Type B pancreatic cell (in vitro differentiated cells): ENCODE data around the gene TAF9B. TPM values are rescaled to one million over a fixed set of nuclear protein-coding genes. Genes with fewer than 3 reads are reported as not detected.
"Not testable (repeated sequence)": the region's sequence is repeated elsewhere in the genome, so short reads cannot be mapped to it uniquely, and the experiment has no call there.

Experiments used
- DNase-seq: peaks from one replicate; pipeline ENCODE4 v3.0.0; 2021; ENCODE audit warnings: mixed read lengths; ENCODE audit not compliant: unreplicated experiment; ENCODE audit errors: extremely low spot score
- H3K27ac Mint-ChIP-seq: 2 replicates; pipeline ENCODE4 v1.8.0; 2021; ENCODE audit warnings: mild to moderate bottlenecking, mixed read lengths
- H3K27me3 Mint-ChIP-seq: 2 replicates; pipeline ENCODE4 v1.8.0; 2021; ENCODE audit warnings: mixed read lengths
- H3K36me3 Mint-ChIP-seq: 2 replicates; pipeline ENCODE4 v1.8.0; 2021; ENCODE audit warnings: mixed read lengths
- H3K4me1 Mint-ChIP-seq: one replicate; pipeline ENCODE4 v1.8.0; 2021; ENCODE audit warnings: mixed read lengths; ENCODE audit not compliant: unreplicated experiment
- H3K4me3 Mint-ChIP-seq: 2 replicates; pipeline ENCODE4 v1.8.0; 2021; ENCODE audit warnings: mild to moderate bottlenecking, mixed read lengths
- H3K9me3 Mint-ChIP-seq: 2 replicates; pipeline ENCODE4 v1.8.0; 2021; ENCODE audit warnings: mixed read lengths
- total RNA-seq: library from RNA; stranded (reverse); gene quantifications from 2 replicates; pipeline ENCODE4 v1.2.1, GENCODE V29; 2021; ENCODE audit warnings: low replicate concordance
- TF ChIP-seq, protein P1 (sequence below): fragments of 200-600 bp; sonication (generic); conservative IDR thresholded peaks from 2 replicates; pipeline ENCODE4 v1.5.0; 2021; ENCODE audit warnings: antibody characterized with exemption, mild to moderate bottlenecking

The TAF9B gene
- total RNA-seq, 1 donor from 2014 or later, result 25.1 TPM

DNA sequence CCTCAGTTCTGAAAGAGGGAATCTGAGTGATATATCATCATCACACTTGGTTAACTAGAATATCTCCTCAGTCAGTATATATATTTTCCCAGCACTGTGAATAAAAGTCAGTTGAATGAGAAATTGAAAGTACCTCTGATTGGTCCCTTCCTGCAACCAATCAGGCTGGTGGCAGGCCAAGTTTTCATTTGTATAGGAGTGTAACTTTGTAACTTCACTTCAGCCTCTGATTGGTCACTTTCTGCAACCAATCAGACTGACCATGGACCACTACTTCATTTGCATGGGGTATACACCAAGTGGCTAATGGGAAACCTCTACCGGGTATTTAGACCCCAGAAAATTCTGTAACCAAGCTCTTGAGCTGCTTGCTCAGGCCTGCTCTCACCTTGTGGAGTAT lies 37.4 kb downstream of the TAF9B start:
- DNase-seq, result no peak
- TF ChIP-seq, protein P1, sequence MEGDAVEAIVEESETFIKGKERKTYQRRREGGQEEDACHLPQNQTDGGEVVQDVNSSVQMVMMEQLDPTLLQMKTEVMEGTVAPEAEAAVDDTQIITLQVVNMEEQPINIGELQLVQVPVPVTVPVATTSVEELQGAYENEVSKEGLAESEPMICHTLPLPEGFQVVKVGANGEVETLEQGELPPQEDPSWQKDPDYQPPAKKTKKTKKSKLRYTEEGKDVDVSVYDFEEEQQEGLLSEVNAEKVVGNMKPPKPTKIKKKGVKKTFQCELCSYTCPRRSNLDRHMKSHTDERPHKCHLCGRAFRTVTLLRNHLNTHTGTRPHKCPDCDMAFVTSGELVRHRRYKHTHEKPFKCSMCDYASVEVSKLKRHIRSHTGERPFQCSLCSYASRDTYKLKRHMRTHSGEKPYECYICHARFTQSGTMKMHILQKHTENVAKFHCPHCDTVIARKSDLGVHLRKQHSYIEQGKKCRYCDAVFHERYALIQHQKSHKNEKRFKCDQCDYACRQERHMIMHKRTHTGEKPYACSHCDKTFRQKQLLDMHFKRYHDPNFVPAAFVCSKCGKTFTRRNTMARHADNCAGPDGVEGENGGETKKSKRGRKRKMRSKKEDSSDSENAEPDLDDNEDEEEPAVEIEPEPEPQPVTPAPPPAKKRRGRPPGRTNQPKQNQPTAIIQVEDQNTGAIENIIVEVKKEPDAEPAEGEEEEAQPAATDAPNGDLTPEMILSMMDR, result no peak
- Mint-ChIP-seq H3K36me3 (peaks cover under 1% of the 10 kb centered on the region), H3K9me3 (peaks cover 8% of the 10 kb centered on the region), H3K4me3 (no peak overlapping the region), H3K4me1 (peaks cover 12% of the 10 kb centered on the region), H3K27me3 (no peaks in the 10 kb centered on the region), H3K27ac (no peak overlapping the region)

DNA sequence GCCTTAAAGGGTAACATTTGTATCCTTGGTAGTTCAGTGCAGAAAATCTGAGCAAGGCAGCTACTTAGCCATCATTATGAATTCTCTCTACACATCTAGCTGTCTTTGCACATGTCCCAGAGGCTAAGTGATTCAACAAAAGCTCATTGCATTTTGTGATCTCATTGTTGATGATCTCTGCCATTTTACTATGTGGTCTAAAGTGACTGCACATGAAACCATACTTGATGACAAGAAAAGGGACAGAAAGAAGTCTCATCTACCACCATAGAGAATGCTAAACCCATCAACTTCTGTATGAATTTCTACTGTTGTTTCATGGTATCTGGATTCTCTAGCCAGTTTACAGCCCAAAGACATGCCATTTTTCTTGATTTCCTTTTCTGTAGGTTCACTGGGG lies 41.3 kb downstream of the TAF9B start:
- no peak overlapping the region for H3K4me3 Mint-ChIP-seq

DNA sequence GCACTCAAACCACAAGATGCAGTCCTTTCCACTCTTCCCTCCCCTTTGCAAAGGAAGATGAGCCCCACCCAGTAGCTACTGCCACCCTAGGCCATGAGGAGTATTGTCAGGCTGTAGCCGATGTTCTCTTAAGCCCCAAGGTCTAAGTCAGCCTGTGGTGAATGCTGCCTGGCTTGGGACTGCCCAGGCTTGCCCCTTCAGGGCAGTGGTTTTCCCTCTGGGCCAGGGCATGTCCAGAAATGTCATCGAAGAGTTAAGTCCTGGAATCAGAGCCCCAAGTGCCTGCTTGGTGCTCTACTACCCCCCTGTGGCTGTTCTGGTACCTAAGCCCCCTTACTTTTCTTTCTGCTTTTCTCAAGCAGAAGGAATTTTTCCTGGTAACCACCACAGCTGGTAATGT lies 47.2 kb downstream of the TAF9B start:
- no peak overlapping the region for H3K27ac Mint-ChIP-seq
- DNase-seq, result no peak
- no peak overlapping the region for H3K4me3 Mint-ChIP-seq
- H3K36me3 Mint-ChIP-seq, result no peaks in the 10 kb centered on the region
- H3K9me3 Mint-ChIP-seq, result no peaks in the 10 kb centered on the region
- no peaks in the 10 kb centered on the region for H3K4me1 Mint-ChIP-seq
- no peaks in the 10 kb centered on the region for H3K27me3 Mint-ChIP-seq
- TF ChIP-seq, protein P1, result peak; percentile 57

More for the DNA sequence above, 41.3 kb downstream of the TAF9B start:
- TF ChIP-seq, protein P1, result no peak
- no peak for DNase-seq
- no peaks in the 10 kb centered on the region for H3K27me3 Mint-ChIP-seq
- no peak overlapping the region for H3K27ac Mint-ChIP-seq
- no peaks in the 10 kb centered on the region for H3K4me1 Mint-ChIP-seq
- H3K36me3 Mint-ChIP-seq, result no peaks in the 10 kb centered on the region
- H3K9me3 Mint-ChIP-seq, result peaks cover 8% of the 10 kb centered on the region

DNA sequence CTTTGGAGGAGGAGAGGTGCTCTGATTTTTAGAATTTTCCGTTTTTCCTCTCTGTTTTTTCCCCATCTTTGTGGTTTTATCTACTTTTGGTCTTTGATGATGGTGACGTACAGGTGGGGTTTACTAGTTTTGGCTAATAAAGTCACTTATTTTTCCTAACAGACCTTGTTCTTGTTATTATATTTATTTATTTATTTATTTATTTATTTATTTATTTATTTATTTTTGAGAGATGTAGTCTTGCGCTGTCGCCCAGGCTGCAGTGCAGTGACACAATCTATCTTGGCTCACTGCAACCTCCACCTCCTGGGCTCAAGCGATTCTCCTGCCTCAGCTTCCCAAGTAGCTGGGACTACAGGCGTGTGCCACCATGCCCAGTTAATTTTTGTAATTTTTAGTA lies 58.0 kb downstream of the TAF9B start:
- not testable (repeated sequence) for H3K4me1 Mint-ChIP-seq, H3K27ac Mint-ChIP-seq, H3K4me3 Mint-ChIP-seq, H3K36me3 Mint-ChIP-seq, H3K9me3 Mint-ChIP-seq, DNase-seq, H3K27me3 Mint-ChIP-seq

Other genes starting within 250 kb of the TAF9B start
- 57.8 and 59.5 TPM in 2 replicates for gene MAGT1, start 244.2 kb downstream of the TAF9B start, total RNA-seq
- 245 and 387 TPM in 2 replicates for gene COX7B, start 240.2 kb downstream of the TAF9B start, total RNA-seq
- 11.1 and 12.0 TPM in 2 replicates for gene ATP7A, start 229.0 kb downstream of the TAF9B start, total RNA-seq
- not detected in 2 replicates for gene PGAM4, start 170.0 kb downstream of the TAF9B start, total RNA-seq
- 203 and 228 TPM in 2 replicates for gene PGK1, start 35.4 kb downstream of the TAF9B start, total RNA-seq
- gene CYSLTR1, start 188.0 kb upstream of the TAF9B start, total RNA-seq, result 0.10 TPM in 1 of 2 replicates, not detected in the other